ENCODE results near the gene ADPGK.

DNA sequence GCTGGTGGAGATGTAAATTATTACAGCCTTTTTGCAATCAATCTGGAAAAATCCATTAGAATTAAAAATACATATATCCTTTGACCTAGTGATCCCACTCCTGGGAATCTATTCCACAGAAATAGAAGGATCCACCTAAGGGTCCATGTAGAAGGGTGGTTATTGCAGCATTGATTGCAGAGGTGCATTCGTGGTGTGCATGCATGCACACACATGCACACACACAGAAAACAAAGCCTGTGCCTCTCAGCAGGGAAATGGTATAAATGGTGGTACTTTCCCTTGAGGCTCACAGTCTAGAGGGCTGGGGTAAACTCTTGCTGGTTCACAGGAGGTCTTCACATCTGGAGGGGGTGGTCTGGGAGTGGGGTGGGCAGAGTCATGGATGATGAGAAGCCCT lies 19.4 kb upstream of the ADPGK start:
- TF ChIP-seq, protein P1, sequence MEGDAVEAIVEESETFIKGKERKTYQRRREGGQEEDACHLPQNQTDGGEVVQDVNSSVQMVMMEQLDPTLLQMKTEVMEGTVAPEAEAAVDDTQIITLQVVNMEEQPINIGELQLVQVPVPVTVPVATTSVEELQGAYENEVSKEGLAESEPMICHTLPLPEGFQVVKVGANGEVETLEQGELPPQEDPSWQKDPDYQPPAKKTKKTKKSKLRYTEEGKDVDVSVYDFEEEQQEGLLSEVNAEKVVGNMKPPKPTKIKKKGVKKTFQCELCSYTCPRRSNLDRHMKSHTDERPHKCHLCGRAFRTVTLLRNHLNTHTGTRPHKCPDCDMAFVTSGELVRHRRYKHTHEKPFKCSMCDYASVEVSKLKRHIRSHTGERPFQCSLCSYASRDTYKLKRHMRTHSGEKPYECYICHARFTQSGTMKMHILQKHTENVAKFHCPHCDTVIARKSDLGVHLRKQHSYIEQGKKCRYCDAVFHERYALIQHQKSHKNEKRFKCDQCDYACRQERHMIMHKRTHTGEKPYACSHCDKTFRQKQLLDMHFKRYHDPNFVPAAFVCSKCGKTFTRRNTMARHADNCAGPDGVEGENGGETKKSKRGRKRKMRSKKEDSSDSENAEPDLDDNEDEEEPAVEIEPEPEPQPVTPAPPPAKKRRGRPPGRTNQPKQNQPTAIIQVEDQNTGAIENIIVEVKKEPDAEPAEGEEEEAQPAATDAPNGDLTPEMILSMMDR (IDR thresholded peaks at IDR 0.05), result no peak
- no peak for TF ChIP-seq EZH2 (IDR thresholded peaks at IDR 0.05; ENCODE audit: borderline replicate concordance, insufficient read depth, low read depth, low read length, poor library complexity, severe bottlenecking)
